ENCODE results near the gene MAEA.

MAEA gene

GRCh38 chr4:1252928-1253492 lies 36.7 kb upstream of the MAEA start:
- no peak for TF ChIP-seq CTCF (IDR thresholded peaks at IDR 0.05)

- TF ChIP-seq CTCF (IDR thresholded peaks at IDR 0.05) = no peak
Observed at GRCh38 chr4:1253831-1254230, 35.9 kb upstream of the MAEA start.

GRCh38 chr4:1255151-1255550 lies 34.5 kb upstream of the MAEA start:
- TF ChIP-seq CTCF (IDR thresholded peaks at IDR 0.05) = no peak

- no peak for TF ChIP-seq CTCF (IDR thresholded peaks at IDR 0.05)
Observed at GRCh38 chr4:1255699-1256098, 34.0 kb upstream of the MAEA start.

- no peak for TF ChIP-seq CTCF (IDR thresholded peaks at IDR 0.05)
Observed at GRCh38 chr4:1258457-1258856, 31.2 kb upstream of the MAEA start.

GRCh38 chr4:1259966-1260365 lies 29.7 kb upstream of the MAEA start:
- no peak for TF ChIP-seq CTCF (IDR thresholded peaks at IDR 0.05)

GRCh38 chr4:1260418-1261106 lies 29.1 kb upstream of the MAEA start:
- TF ChIP-seq CTCF (IDR thresholded peaks at IDR 0.05) = no peak
